IMR-90 (cell line): ENCODE measurements around the gene PRKACA. TPM values are rescaled to one million over a fixed set of nuclear protein-coding genes. Genes with fewer than 3 reads are reported as not detected.

Source experiments
- ATAC-seq: fragments of 200-7000 bp; cut with Tn5 transposase; 2 replicates; pipeline ENCODE4 v1.9.1; 2020; ENCODE audit warnings: low read depth, mild to moderate bottlenecking, moderate library complexity
- BruUV-seq: library from RNA; stranded (reverse); fragments of 400-500 nt; replicated peaks from 2 replicates; lab custom pipeline; 2021; lab: Mats Ljungman, UMichigan
- CTCF ChIA-PET: fragments of 300-600 bp; formaldehyde crosslinking; extraction: SDS; loops from one replicate; lab custom pipeline; 2021; ENCODE audit warnings: antibody characterized with exemption; lab: Yijun Ruan, JAX
- POLR2A ChIA-PET: fragments of 300-600 bp; sonication (Branson Sonifier 250); formaldehyde crosslinking; loops from one replicate; lab custom pipeline; 2022; ENCODE audit warnings: antibody characterized with exemption; ENCODE audit not compliant: unreplicated experiment; lab: Charles Lee
- DNase-seq: peaks from one replicate; pipeline ENCODE4 v3.0.0; 2013
- H2AFZ ChIP-seq: replicated peaks from 2 replicates; pipeline ENCODE3; 2013; ENCODE audit warnings: low read length, mild to moderate bottlenecking; ENCODE audit not compliant: poor library complexity
- H2AK5ac ChIP-seq: 2 replicates; pipeline ENCODE4 v1.6.1; 2013; ENCODE audit warnings: low read depth, low read length, inconsistent platforms
- H2AK9ac ChIP-seq: replicated peaks from 2 replicates; pipeline ENCODE3; 2013; ENCODE audit warnings: mild to moderate bottlenecking, low read depth, low read length, moderate library complexity; ENCODE audit not compliant: poor library complexity
- H2BK120ac ChIP-seq: 2 replicates; pipeline ENCODE4 v1.6.1; 2013; ENCODE audit warnings: low read depth, low read length, inconsistent platforms
- H2BK15ac ChIP-seq: 3 replicates; pipeline ENCODE4 v1.6.1; 2013; ENCODE audit warnings: low read depth, low read length, inconsistent platforms
- H2BK20ac ChIP-seq: 2 replicates; pipeline ENCODE4 v1.6.1; 2013; ENCODE audit warnings: low read depth, mild to moderate bottlenecking, inconsistent platforms, low read length, moderate library complexity
- H2BK5ac ChIP-seq: 2 replicates; pipeline ENCODE4 v1.6.1; 2013; ENCODE audit warnings: mild to moderate bottlenecking, low read depth, low read length, inconsistent platforms; ENCODE audit not compliant: poor library complexity, severe bottlenecking
- H3K14ac ChIP-seq: replicated peaks from 2 replicates; pipeline ENCODE4 v1.6.1; 2013; ENCODE audit warnings: low read depth, low read length, inconsistent platforms
- H3K18ac ChIP-seq: 2 replicates; pipeline ENCODE4 v1.6.1; 2013; ENCODE audit warnings: low read depth, low read length, control low read depth
- H3K23ac ChIP-seq: 2 replicates; pipeline ENCODE4 v1.6.1; 2013; ENCODE audit warnings: low read depth, low read length, inconsistent platforms
- H3K27ac ChIP-seq: 2 replicates; pipeline ENCODE4 v1.5.1; 2013; ENCODE audit warnings: mild to moderate bottlenecking, control low read depth, low read length; ENCODE audit not compliant: insufficient read depth
- H3K27me3 ChIP-seq: 2 replicates; pipeline ENCODE4 v1.6.1; 2013; ENCODE audit warnings: low read length; ENCODE audit not compliant: control insufficient read depth, insufficient read depth
- H3K36me3 ChIP-seq: 2 replicates; pipeline ENCODE4 v1.6.1; 2013; ENCODE audit warnings: low read length, mixed read lengths; ENCODE audit not compliant: control insufficient read depth, insufficient read depth
- H3K4ac ChIP-seq: 2 replicates; pipeline ENCODE4 v1.6.1; 2013; ENCODE audit warnings: low read depth, low read length, inconsistent platforms
- H3K4me1 ChIP-seq: 2 replicates; pipeline ENCODE4 v1.6.1; 2013; ENCODE audit warnings: low read length, mixed read lengths; ENCODE audit not compliant: control insufficient read depth, insufficient read depth
- H3K4me2 ChIP-seq: 2 replicates; pipeline ENCODE4 v1.6.1; 2013; ENCODE audit warnings: low read depth, mild to moderate bottlenecking, control low read depth, low read length, moderate library complexity
- H3K4me3 ChIP-seq: 2 replicates; pipeline ENCODE4 v1.5.1; 2013; ENCODE audit warnings: low read depth, mild to moderate bottlenecking, control low read depth, low read length, moderate library complexity; ENCODE audit not compliant: insufficient read depth
- H3K56ac ChIP-seq: 2 replicates; pipeline ENCODE4 v1.6.1; 2013; ENCODE audit warnings: low read length, inconsistent platforms; ENCODE audit not compliant: insufficient read depth; ENCODE audit errors: extremely low read depth
- H3K79me1 ChIP-seq, 2 experiments: 2 replicates each; pipeline ENCODE4 v1.6.1; 2013; ENCODE audit warnings: low read length in 2 of 2, inconsistent platforms in 1 of 2, low read depth in 1 of 2
- H3K9ac ChIP-seq: 2 replicates; pipeline ENCODE4 v1.6.1; 2013; ENCODE audit warnings: low read depth, low read length, control low read depth
- H3K9me1 ChIP-seq: 2 replicates; pipeline ENCODE4 v1.6.1; 2013; ENCODE audit warnings: low read length, inconsistent platforms; ENCODE audit not compliant: insufficient read depth
- H3K9me3 ChIP-seq: 2 replicates; pipeline ENCODE4 v1.6.1; 2013; ENCODE audit warnings: low read length; ENCODE audit not compliant: control insufficient read depth, insufficient read depth
- H4K20me1 ChIP-seq: 2 replicates; pipeline ENCODE4 v1.6.1; 2013; ENCODE audit warnings: low read length, inconsistent platforms; ENCODE audit not compliant: insufficient read depth
- H4K5ac ChIP-seq: 2 replicates; pipeline ENCODE4 v1.6.1; 2013; ENCODE audit warnings: mild to moderate bottlenecking, low read depth, low read length, control low read depth
- H4K8ac ChIP-seq, 2 experiments: 2 replicates each; pipeline ENCODE4 v1.6.1; 2013; ENCODE audit warnings: low read depth in 2 of 2, low read length in 2 of 2, control low read depth in 1 of 2, inconsistent platforms in 1 of 2
- H4K91ac ChIP-seq: 2 replicates; pipeline ENCODE4 v1.6.1; 2013; ENCODE audit warnings: low read depth, low read length, inconsistent platforms; ENCODE audit not compliant: insufficient read depth
- BHLHE40 ChIP-seq: fragments of 150-350 bp; IDR thresholded peaks from 2 replicates; pipeline ENCODE4 v1.6.1; 2016; ENCODE audit warnings: mild to moderate bottlenecking, low read depth, low read length
- CEBPB ChIP-seq: IDR thresholded peaks from 2 replicates; pipeline ENCODE4 v1.6.1; 2012; ENCODE audit warnings: low read depth, low read length, improper control_type of control experiment
- CHD1 ChIP-seq: IDR thresholded peaks from 2 replicates; pipeline ENCODE4 v1.6.1; 2012; ENCODE audit warnings: low read depth, low read length, improper control_type of control experiment
- FOS ChIP-seq: fragments of 150-350 bp; IDR thresholded peaks from 2 replicates; pipeline ENCODE4 v1.6.1; 2016; ENCODE audit warnings: low read depth, low read length
- MAFK ChIP-seq: IDR thresholded peaks from 2 replicates; pipeline ENCODE4 v1.6.1; 2012; ENCODE audit warnings: low read depth, low read length, improper control_type of control experiment
- MAZ ChIP-seq: IDR thresholded peaks from 2 replicates; pipeline ENCODE4 v1.6.1; 2012; ENCODE audit warnings: low read depth, mild to moderate bottlenecking, low read length, improper control_type of control experiment, moderate library complexity, borderline replicate concordance
- MXI1 ChIP-seq: IDR thresholded peaks from 2 replicates; pipeline ENCODE4 v1.6.1; 2012; ENCODE audit warnings: low read depth, mild to moderate bottlenecking, low read length, moderate library complexity, borderline replicate concordance
- NFE2L2 ChIP-seq: fragments of 150-350 bp; IDR thresholded peaks from 2 replicates; pipeline ENCODE4 v1.6.1; 2016; ENCODE audit warnings: low read depth, mild to moderate bottlenecking, low read length
- POLR2A ChIP-seq: IDR thresholded peaks from 2 replicates; pipeline ENCODE4 v1.6.1; 2012; ENCODE audit warnings: mild to moderate bottlenecking, low read depth, low read length
- RFX5 ChIP-seq: IDR thresholded peaks from 2 replicates; pipeline ENCODE4 v1.8.0; 2012; ENCODE audit warnings: low read depth, mild to moderate bottlenecking, low read length, moderate library complexity
- WGBS, 2 experiments: methylation state at CpG; one replicate each; pipeline versions ENCODE4 v1.1.5 to v1.1.7; 2013; ENCODE audit warnings: missing lambda C conversion rate in 2 of 2; ENCODE audit not compliant: insufficient read length in 1 of 2; ENCODE audit errors: extremely low coverage in 2 of 2; 5-methylcytosine and 5-hydroxymethylcytosine counted together
- dilution Hi-C: fragments of 300-500 bp; cut with HindIII; formaldehyde crosslinking; loops from one replicate; pipeline ENCODE4 v1.14.3; 2018; ENCODE audit warnings: low sequenced_read_pairs; ENCODE audit not compliant: unreplicated experiment
- in situ Hi-C: fragments of 300-500 bp; cut with MboI; formaldehyde crosslinking; loops from 3 replicates; pipeline ENCODE4 v1.14.3; 2019; ENCODE audit warnings: low sequenced_read_pairs, inconsistent platforms, mixed read lengths
- intact Hi-C: fragments of 100-400 bp; cut with micrococcal nuclease; formaldehyde crosslinking; loops from 2 replicates; pipeline ENCODE4 v1.10.0; 2022
- polyA plus RNA-seq, 3 experiments: library from polyadenylated mRNA; depleted of rRNA; stranded (reverse); fragments of >200 nt; gene quantifications; 2 replicates each; pipeline ENCODE4 v1.2.3, GENCODE V29; 2012; ENCODE audit warnings: low replicate concordance in 1 of 3
- total RNA-seq: library from RNA; depleted of rRNA; stranded (reverse); fragments of >200 nt; gene quantifications from 2 replicates; pipeline ENCODE4 v1.2.3, GENCODE V29; 2012
- TF ChIP-seq, protein P1 (sequence below): fragments of 150-350 bp; IDR thresholded peaks from 2 replicates; pipeline ENCODE4 v1.6.1; 2017; ENCODE audit warnings: mild to moderate bottlenecking, antibody characterized with exemption, low read length, low read depth
- TF ChIP-seq, protein P2 (sequence below): fragments of 150-350 bp; IDR thresholded peaks from 2 replicates; pipeline ENCODE4 v1.6.1; 2016; ENCODE audit warnings: low read depth, mild to moderate bottlenecking, low read length, moderate library complexity, borderline replicate concordance

The PRKACA gene
- total and polyA plus RNA-seq, 2 of the 4 experiments (the other 2 are of a cell fraction), result 18.1 to 94.5 TPM

DNA sequence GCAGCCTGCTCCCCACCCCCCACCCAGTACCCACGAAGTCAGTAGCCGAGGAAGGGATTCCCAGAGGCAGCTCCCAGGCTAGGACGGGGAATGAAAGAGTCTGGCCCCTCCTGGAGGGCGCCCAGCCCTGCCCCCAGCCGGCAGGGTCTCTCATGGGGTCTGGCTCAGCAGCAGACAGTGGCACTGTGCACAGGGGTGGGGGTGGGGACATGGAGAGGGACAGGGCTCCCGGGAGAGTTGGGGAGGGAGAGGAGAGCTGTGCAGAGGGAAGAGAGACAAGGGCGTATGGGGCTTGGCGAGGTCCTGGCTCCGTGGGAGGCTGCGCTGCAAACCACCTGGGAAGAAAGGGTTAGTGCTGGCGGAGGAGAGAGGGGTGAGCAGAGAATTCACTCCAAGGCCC, 46.5 kb upstream of the PRKACA start:
- H2BK120ac ChIP-seq, result no peak overlapping the region
- no peaks in the 10 kb centered on the region for H4K20me1 ChIP-seq
- no peak overlapping the region for H3K9ac ChIP-seq
- H3K4me1 ChIP-seq, result no peaks in the 10 kb centered on the region; the same call in 1 of the 2 replicates
- no peaks in the 10 kb centered on the region for H3K9me3 ChIP-seq
- no peak overlapping the region for H2BK15ac ChIP-seq
- H3K27me3 ChIP-seq, result peaks cover 3% of the 10 kb centered on the region; the same call in 1 of the 2 replicates
- no peak overlapping the region for H2BK20ac ChIP-seq
- WGBS, 2 experiments, result 80% methylated on average over 2 of the region's 11 CpGs; no CpG with 5 or more reads in 1 of the 2 experiments
- no peak overlapping the region for H3K18ac ChIP-seq
- ChIA-PET POLR2A (no interaction called here), CTCF (no interaction called here)
- no peak overlapping the region for H3K56ac ChIP-seq
- H4K8ac ChIP-seq, result no peak overlapping the region
- DNase-seq (no peak), ATAC-seq (no peak)
- peaks cover 2% of the 10 kb centered on the region; the same call in 1 of the 2 replicates for H3K36me3 ChIP-seq
- H2AK9ac ChIP-seq, result no peak overlapping the region
- H3K9me1 ChIP-seq, result no peaks in the 10 kb centered on the region
- BruUV-seq, result no TSS peak
- no peak overlapping the region for H3K23ac ChIP-seq
- no peak overlapping the region for H4K5ac ChIP-seq
- no peaks in the 10 kb centered on the region for H3K79me1 ChIP-seq
- no peak overlapping the region for H2AFZ ChIP-seq
- in situ Hi-C loops, result no loop called here
- no peak overlapping the region for H3K4ac ChIP-seq
- intact Hi-C loops, result no loop called here
- no peak overlapping the region for H2AK5ac ChIP-seq
- dilution Hi-C loops, result no loop called here
- TF ChIP-seq MXI1, result no peak
- no peak for TF ChIP-seq CHD1
- TF ChIP-seq, protein P1, sequence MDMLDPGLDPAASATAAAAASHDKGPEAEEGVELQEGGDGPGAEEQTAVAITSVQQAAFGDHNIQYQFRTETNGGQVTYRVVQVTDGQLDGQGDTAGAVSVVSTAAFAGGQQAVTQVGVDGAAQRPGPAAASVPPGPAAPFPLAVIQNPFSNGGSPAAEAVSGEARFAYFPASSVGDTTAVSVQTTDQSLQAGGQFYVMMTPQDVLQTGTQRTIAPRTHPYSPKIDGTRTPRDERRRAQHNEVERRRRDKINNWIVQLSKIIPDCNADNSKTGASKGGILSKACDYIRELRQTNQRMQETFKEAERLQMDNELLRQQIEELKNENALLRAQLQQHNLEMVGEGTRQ, result no peak
- TF ChIP-seq CEBPB, result no peak
- TF ChIP-seq NFE2L2, result no peak
- TF ChIP-seq FOS, result no peak
- TF ChIP-seq MAFK, result no peak
- no peak for TF ChIP-seq MAZ
- TF ChIP-seq, protein P2, sequence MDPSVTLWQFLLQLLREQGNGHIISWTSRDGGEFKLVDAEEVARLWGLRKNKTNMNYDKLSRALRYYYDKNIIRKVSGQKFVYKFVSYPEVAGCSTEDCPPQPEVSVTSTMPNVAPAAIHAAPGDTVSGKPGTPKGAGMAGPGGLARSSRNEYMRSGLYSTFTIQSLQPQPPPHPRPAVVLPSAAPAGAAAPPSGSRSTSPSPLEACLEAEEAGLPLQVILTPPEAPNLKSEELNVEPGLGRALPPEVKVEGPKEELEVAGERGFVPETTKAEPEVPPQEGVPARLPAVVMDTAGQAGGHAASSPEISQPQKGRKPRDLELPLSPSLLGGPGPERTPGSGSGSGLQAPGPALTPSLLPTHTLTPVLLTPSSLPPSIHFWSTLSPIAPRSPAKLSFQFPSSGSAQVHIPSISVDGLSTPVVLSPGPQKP, result no peak
- no peak for TF ChIP-seq BHLHE40
- TF ChIP-seq POLR2A, result no peak
- TF ChIP-seq RFX5, result no peak
- no peak overlapping the region for H4K91ac ChIP-seq
- no peak overlapping the region for H3K4me3 ChIP-seq
- H3K14ac ChIP-seq, result no peak overlapping the region
- no peak overlapping the region for H2BK5ac ChIP-seq
- no peak overlapping the region for H3K27ac ChIP-seq
- no peak overlapping the region for H3K4me2 ChIP-seq
